Upper lobe of left lung (tissue), 4 donors: Measurements from ENCODE around the gene GRIN1.

Source experiments
- EP300 ChIP-seq, 4 donors: sonication (generic); formaldehyde crosslinking; IDR thresholded peaks; one replicate each; pipeline ENCODE4 v1.5.1; 2017; ENCODE audit warnings: antibody characterized with exemption in 4 of 4, control low read depth in 2 of 4
- POLR2AphosphoS5 ChIP-seq, 2 donors: sonication (generic); formaldehyde crosslinking; IDR thresholded peaks; one replicate each; pipeline ENCODE4 v1.5.1; 2017; ENCODE audit warnings: antibody characterized with exemption in 2 of 2
- TF ChIP-seq, protein P1 (sequence below), 6 experiments: fragments of 450-650 bp in 4 of 6; fragments of 200-600 bp in 2 of 6; sonication (generic) in 2 of 6; IDR thresholded peaks; one replicate each; pipeline ENCODE4 v1.5.1; 2016 to 2019; ENCODE audit warnings: antibody characterized with exemption in 6 of 6

GRCh38 chr9:137105814-137106661, 32.9 kb upstream of the GRIN1 start:
- TF ChIP-seq, protein P1, sequence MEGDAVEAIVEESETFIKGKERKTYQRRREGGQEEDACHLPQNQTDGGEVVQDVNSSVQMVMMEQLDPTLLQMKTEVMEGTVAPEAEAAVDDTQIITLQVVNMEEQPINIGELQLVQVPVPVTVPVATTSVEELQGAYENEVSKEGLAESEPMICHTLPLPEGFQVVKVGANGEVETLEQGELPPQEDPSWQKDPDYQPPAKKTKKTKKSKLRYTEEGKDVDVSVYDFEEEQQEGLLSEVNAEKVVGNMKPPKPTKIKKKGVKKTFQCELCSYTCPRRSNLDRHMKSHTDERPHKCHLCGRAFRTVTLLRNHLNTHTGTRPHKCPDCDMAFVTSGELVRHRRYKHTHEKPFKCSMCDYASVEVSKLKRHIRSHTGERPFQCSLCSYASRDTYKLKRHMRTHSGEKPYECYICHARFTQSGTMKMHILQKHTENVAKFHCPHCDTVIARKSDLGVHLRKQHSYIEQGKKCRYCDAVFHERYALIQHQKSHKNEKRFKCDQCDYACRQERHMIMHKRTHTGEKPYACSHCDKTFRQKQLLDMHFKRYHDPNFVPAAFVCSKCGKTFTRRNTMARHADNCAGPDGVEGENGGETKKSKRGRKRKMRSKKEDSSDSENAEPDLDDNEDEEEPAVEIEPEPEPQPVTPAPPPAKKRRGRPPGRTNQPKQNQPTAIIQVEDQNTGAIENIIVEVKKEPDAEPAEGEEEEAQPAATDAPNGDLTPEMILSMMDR (IDR thresholded peaks at IDR 0.05), result no peak
- TF ChIP-seq EP300 (IDR thresholded peaks at IDR 0.05), result no peak
- TF ChIP-seq POLR2AphosphoS5 (IDR thresholded peaks at IDR 0.05), result no peak
